ENCODE measurements around the gene COA3. TPM values are rescaled to one million over a fixed set of nuclear protein-coding genes. Genes with fewer than 3 reads are reported as not detected.

The COA3 gene
- polyA plus RNA-seq, 3 donors from 2014 or later = 162 to 221 (median 186) TPM

DNA sequence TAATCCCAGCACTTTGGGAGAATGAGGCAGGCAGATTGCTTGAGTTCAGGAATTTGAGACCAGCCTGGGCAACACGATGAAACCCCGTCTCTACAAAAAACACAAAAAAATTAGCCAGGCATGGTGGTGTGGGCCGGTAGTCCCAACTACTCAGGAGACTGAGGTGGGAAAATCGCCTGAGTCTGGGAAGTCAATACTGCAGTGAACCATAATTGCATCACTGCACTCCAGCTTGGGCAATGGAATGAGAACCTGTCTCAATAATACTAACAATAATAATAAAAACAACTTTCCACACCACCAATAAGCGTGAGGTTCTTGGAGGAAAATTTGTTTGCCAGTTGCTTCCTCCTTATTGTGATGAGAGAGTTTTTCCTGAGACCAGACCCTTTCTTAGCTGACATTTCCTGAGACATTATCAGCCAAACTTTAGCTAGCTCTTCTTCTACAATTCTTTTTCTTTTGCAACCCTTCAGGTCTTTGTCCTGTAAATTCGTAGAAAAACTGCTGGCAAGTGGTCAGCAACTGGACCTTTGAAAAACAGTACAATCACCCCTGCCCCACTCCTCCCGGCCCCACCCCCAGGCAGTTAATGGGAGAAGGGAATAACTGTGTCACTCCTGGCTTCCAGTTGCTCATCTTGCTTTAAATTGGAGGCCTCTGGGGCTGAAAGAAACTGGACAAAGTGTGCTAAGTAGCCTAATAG lies 50.1 kb downstream of the COA3 start:
- H3K4me1 Mint-ChIP-seq = peaks cover 15 to 17% of the 10 kb centered on the region in 2 donors
- no peaks in the 10 kb centered on the region for H3K36me3 Mint-ChIP-seq
- peaks cover 3 to 18% (median 6%) of the 10 kb centered on the region in 3 donors for H3K27me3 Mint-ChIP-seq (ENCODE audit: low read depth in 3 of 3)
- no peak overlapping the region for H3K27ac Mint-ChIP-seq
- no peaks in the 10 kb centered on the region for H3K9me3 Mint-ChIP-seq
- no peak overlapping the region for H3K4me3 Mint-ChIP-seq
- no peak for DNase-seq

Other genes starting within 250 kb of the COA3 start
- 1 to 10 TPM in 1 of 3 donors, under 1 TPM in 1, not detected in 1; 0.99 to 1.9 TPM for gene HSD17B1, start 245.8 kb downstream of the COA3 start, polyA plus RNA-seq
- gene COASY, start 236.6 kb downstream of the COA3 start, polyA plus RNA-seq = 100 to 1,000 TPM in 1 of 3 donors, 10 to 100 TPM in 2; 54.1 to 136 (median 72.5) TPM
- gene MLX, start 231.6 kb downstream of the COA3 start, polyA plus RNA-seq = 10 to 100 TPM; 25.0 to 41.0 (median 30.5) TPM
- 1 to 10 TPM in 2 of 3 donors, under 1 TPM in 1; 0.91 to 3.0 (median 1.5) TPM for gene PSMC3IP, start 221.0 kb downstream of the COA3 start, polyA plus RNA-seq
- 100 to 1,000 TPM; 132 to 168 (median 133) TPM for gene RETREG3, start 189.3 kb downstream of the COA3 start, polyA plus RNA-seq
- 10 to 100 TPM in 2 of 3 donors, 1 to 10 TPM in 1; 6.0 to 16.9 (median 10.9) TPM for gene TUBG1, start 189.0 kb downstream of the COA3 start, polyA plus RNA-seq
- 1 to 10 TPM; 1.3 to 4.0 (median 3.4) TPM for gene TUBG2, start 139.4 kb downstream of the COA3 start, polyA plus RNA-seq
- gene PLEKHH3, start 121.7 kb downstream of the COA3 start, polyA plus RNA-seq = not detected
- under 1 TPM in 2 of 3 donors, not detected in 1; 0.17 to 0.26 TPM for gene CCR10, start 116.9 kb downstream of the COA3 start, polyA plus RNA-seq
- gene CNTNAP1, start 116.2 kb downstream of the COA3 start, polyA plus RNA-seq = under 1 TPM in 1 of 3 donors, not detected in 2; 0.73 TPM
- 10 to 100 TPM in 2 of 3 donors, 1 to 10 TPM in 1; 9.8 to 32.3 (median 19.5) TPM for gene EZH1, start 53.7 kb downstream of the COA3 start, polyA plus RNA-seq
- not detected for gene RAMP2, start 37.5 kb downstream of the COA3 start, polyA plus RNA-seq
- gene VPS25, start 25.3 kb downstream of the COA3 start, polyA plus RNA-seq = 10 to 100 TPM; 60.2 to 94.1 (median 90.2) TPM
- not detected for gene WNK4, start 18.1 kb downstream of the COA3 start, polyA plus RNA-seq
- gene CNTD1, start 157 bp upstream of the COA3 start, polyA plus RNA-seq = under 1 TPM in 2 of 3 donors, not detected in 1; 0.10 to 0.40 TPM
- 100 to 1,000 TPM in 2 of 3 donors, 10 to 100 TPM in 1; 97.6 to 163 (median 135) TPM for gene BECN1, start 25.6 kb upstream of the COA3 start, polyA plus RNA-seq
- gene PSME3, start 34.7 kb upstream of the COA3 start, polyA plus RNA-seq = 100 to 1,000 TPM; 122 to 200 (median 161) TPM
- under 1 TPM in 1 of 3 donors, not detected in 2; 0.12 TPM for gene AOC2, start 45.9 kb upstream of the COA3 start, polyA plus RNA-seq
- not detected for gene AOC3, start 52.5 kb upstream of the COA3 start, polyA plus RNA-seq
- gene G6PC1, start 102.1 kb upstream of the COA3 start, polyA plus RNA-seq = not detected
- gene AARSD1, start 165.8 kb upstream of the COA3 start, polyA plus RNA-seq = 10 to 100 TPM; 36.2 to 46.7 (median 36.4) TPM
- gene PTGES3L, start 181.4 kb upstream of the COA3 start, polyA plus RNA-seq = not detected
- gene RUNDC1, start 181.9 kb upstream of the COA3 start, polyA plus RNA-seq = 10 to 100 TPM; 10.2 to 16.5 (median 13.0) TPM
- 1,000 to 10,000 TPM in 2 of 3 donors, 100 to 1,000 TPM in 1; 807 to 2,182 (median 1,177) TPM for gene RPL27, start 199.7 kb upstream of the COA3 start, polyA plus RNA-seq
- gene IFI35, start 208.1 kb upstream of the COA3 start, polyA plus RNA-seq = 100 to 1,000 TPM; 127 to 130 (median 129) TPM
- 10 to 100 TPM; 33.7 to 56.3 (median 34.5) TPM for gene VAT1, start 223.7 kb upstream of the COA3 start, polyA plus RNA-seq
- gene RND2, start 226.5 kb upstream of the COA3 start, polyA plus RNA-seq = not detected

Measured in immature natural killer cell (primary cell).